Activated CD4-positive, alpha-beta memory T cell treated with anti-CD3 and anti-CD28 coated beads for 36 hours (primary cell): ENCODE measurements around the gene CENPF. TPM values are rescaled to one million over a fixed set of nuclear protein-coding genes. Genes with fewer than 3 reads are reported as not detected.

Experiments used
- CTCF ChIA-PET: fragments of 350-600 bp; sonication (Branson Sonifier 250); formaldehyde crosslinking; loops from one replicate; lab custom pipeline; 2021; ENCODE audit warnings: antibody characterized with exemption, inconsistent platforms; lab: Charles Lee
- POLR2A ChIA-PET: fragments of 350-600 bp; sonication (Branson Sonifier 250); formaldehyde crosslinking; loops from one replicate; lab custom pipeline; 2021; ENCODE audit warnings: antibody characterized with exemption; lab: Charles Lee
- DNase-seq: peaks from one replicate; pipeline ENCODE4 v3.0.0-alpha.2; 2020
- H3K27ac Mint-ChIP-seq: one replicate; pipeline ENCODE4 v1.8.0; 2021; ENCODE audit warnings: mixed read lengths
- H3K27me3 Mint-ChIP-seq: one replicate; pipeline ENCODE4 v1.8.0; 2021; ENCODE audit warnings: mixed read lengths
- H3K36me3 Mint-ChIP-seq: one replicate; pipeline ENCODE4 v1.8.0; 2021; ENCODE audit warnings: mixed read lengths
- H3K4me1 Mint-ChIP-seq: one replicate; pipeline ENCODE4 v1.8.0; 2021; ENCODE audit warnings: low read depth, mixed read lengths
- H3K4me3 Mint-ChIP-seq: one replicate; pipeline ENCODE4 v1.8.0; 2021; ENCODE audit warnings: mild to moderate bottlenecking, mixed read lengths
- H3K9me3 Mint-ChIP-seq: one replicate; pipeline ENCODE4 v1.8.0; 2021; ENCODE audit warnings: mixed read lengths
- intact Hi-C: fragments of 100-400 bp; cut with micrococcal nuclease; formaldehyde crosslinking; loops from one replicate; pipeline ENCODE4 v1.15.1; 2023
- total RNA-seq, 2 experiments: library from RNA; stranded (reverse); gene quantifications; one replicate each; pipeline ENCODE4 v1.2.3, GENCODE V29; 2021

CENPF gene
- total RNA-seq, 2 experiments from 2014 or later = 92.4 to 97.3 TPM

- ChIA-PET POLR2A (no interaction called here), CTCF (no interaction called here)
- peaks cover 62% of the 10 kb centered on the region for H3K36me3 Mint-ChIP-seq
Observed at GRCh38 chr1:214649607-214650006, 46.6 kb downstream of the CENPF start.

GRCh38 chr1:214650664-214651063 lies 47.7 kb downstream of the CENPF start:
- H3K27ac Mint-ChIP-seq = no peak overlapping the region
- ChIA-PET CTCF (interaction anchor here (0.7 kb wide), 1 partner anchor 12 kb away, joined by 3 read pairs; no protein-coding TSS in a partner anchor), POLR2A (no interaction called here)
- intact Hi-C loops = no loop called here
- H3K36me3 Mint-ChIP-seq = peaks cover 60% of the 10 kb centered on the region
- no peak overlapping the region for H3K4me3 Mint-ChIP-seq
- H3K4me1 Mint-ChIP-seq = peaks cover 3% of the 10 kb centered on the region
- peaks cover 3% of the 10 kb centered on the region for H3K9me3 Mint-ChIP-seq
- H3K27me3 Mint-ChIP-seq = no peaks in the 10 kb centered on the region
- DNase-seq = no peak

More at GRCh38 chr1:214649607-214650006, 46.6 kb downstream of the CENPF start:
- H3K27me3 Mint-ChIP-seq = no peaks in the 10 kb centered on the region
- no peak overlapping the region for H3K27ac Mint-ChIP-seq
- no peak overlapping the region for H3K4me3 Mint-ChIP-seq
- intact Hi-C loops = no loop called here
- H3K9me3 Mint-ChIP-seq = peaks cover 8% of the 10 kb centered on the region
- peaks cover 3% of the 10 kb centered on the region for H3K4me1 Mint-ChIP-seq
- DNase-seq = no peak

DNA sequence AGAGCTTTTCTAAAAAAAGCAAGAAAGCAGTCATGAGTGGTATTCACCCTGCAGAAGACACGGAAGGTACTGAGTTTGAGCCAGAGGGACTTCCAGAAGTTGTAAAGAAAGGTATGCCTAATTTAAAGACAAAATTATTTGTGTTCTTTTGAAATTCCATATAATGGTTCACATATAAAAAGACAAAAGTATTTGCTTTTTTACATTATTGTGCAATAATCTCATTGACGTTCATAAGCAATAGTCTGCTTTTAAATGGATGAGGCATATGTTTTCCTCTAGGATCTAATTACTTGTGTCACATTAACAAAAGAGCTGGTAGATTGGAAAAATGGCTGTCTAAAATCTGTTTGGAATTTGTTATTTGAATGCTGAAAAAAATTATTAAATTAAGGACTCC lies 54.3 kb downstream of the CENPF start:
- Mint-ChIP-seq H3K27me3 (no peaks in the 10 kb centered on the region), H3K4me3 (no peak overlapping the region), H3K4me1 (no peaks in the 10 kb centered on the region), H3K36me3 (peaks cover 65% of the 10 kb centered on the region), H3K9me3 (no peaks in the 10 kb centered on the region), H3K27ac (no peak overlapping the region)
- intact Hi-C loops = no loop called here
- ChIA-PET POLR2A (no interaction called here), CTCF (no interaction called here)
- no peak for DNase-seq

DNA sequence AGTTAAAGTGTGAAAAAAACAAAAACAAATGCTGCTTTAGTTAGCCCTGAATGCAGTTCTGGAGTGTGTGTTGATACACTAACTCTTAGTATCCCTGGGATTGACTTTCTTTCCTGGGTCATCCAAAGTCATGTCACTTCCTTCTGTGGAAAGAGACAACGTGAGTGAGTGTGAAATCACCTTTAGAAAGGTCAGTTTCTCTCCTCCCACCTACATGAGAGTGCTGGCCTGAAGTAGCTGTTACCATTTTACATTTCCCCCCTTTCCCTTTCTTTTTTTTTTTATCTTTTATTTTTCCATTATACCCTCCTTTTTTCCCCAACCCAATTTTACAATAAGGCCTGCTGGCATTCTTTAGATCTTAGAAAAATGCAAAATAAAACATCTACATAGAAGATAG lies 55.2 kb downstream of the CENPF start:
- CTCF ChIA-PET = no interaction called here
- Mint-ChIP-seq H3K9me3 (no peaks in the 10 kb centered on the region), H3K36me3 (peaks cover 57% of the 10 kb centered on the region)

DNA sequence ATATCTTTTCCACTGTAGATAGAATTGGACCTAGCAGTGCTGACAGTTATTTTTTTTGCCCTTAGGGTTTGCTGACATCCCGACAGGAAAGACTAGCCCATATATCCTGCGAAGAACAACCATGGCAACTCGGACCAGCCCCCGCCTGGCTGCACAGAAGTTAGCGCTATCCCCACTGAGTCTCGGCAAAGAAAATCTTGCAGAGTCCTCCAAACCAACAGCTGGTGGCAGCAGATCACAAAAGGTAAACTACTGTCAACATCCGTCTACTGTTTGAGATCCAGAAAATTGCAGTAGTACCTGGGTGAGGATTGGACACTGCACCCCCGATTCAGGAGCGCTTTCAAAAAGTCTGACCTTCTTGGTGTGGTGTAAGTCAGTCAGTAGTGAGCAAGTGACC lies 55.8 kb downstream of the CENPF start:
- Mint-ChIP-seq H3K27ac (no peak overlapping the region), H3K4me1 (no peaks in the 10 kb centered on the region), H3K36me3 (peaks cover 58% of the 10 kb centered on the region), H3K9me3 (no peaks in the 10 kb centered on the region), H3K27me3 (no peaks in the 10 kb centered on the region), H3K4me3 (no peak overlapping the region)
- DNase-seq = no peak
- CTCF ChIA-PET = no interaction called here
- POLR2A ChIA-PET = no interaction called here
- intact Hi-C loops = no loop called here

More for the DNA sequence above, 55.2 kb downstream of the CENPF start:
- intact Hi-C loops = no loop called here
- Mint-ChIP-seq H3K4me3 (no peak overlapping the region), H3K27ac (no peak overlapping the region), H3K4me1 (no peaks in the 10 kb centered on the region), H3K27me3 (no peaks in the 10 kb centered on the region)
- DNase-seq = no peak
- POLR2A ChIA-PET = no interaction called here

DNA sequence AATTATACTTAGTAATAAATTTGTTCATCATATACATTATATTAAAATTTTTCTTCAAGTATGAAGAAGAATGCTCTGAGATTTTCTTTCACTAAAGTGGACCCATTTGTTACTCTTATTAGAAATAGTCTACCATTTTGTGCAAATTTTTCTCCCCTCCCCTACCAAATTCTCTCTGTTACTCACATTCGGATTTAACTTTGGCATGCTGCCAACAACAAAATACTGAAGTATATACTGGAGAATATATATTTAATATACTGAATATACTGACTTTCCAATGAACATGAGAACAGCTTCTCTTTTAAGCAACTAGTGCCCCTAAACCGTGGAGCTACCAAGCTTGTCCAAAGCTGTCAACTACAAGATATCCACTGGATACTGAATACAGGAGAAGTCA lies 57.2 kb downstream of the CENPF start:
- DNase-seq = no peak
- Mint-ChIP-seq H3K36me3 (peaks cover 62% of the 10 kb centered on the region), H3K4me1 (no peaks in the 10 kb centered on the region), H3K27me3 (no peaks in the 10 kb centered on the region), H3K9me3 (no peaks in the 10 kb centered on the region), H3K27ac (no peak overlapping the region), H3K4me3 (no peak overlapping the region)
- ChIA-PET POLR2A (no interaction called here), CTCF (interaction anchor here (1.0 to 1.5 kb wide), 2 partner anchors 22 to 399 kb away, joined by 3 read pairs; no protein-coding TSS in a partner anchor)
- intact Hi-C loops = no loop called here

DNA sequence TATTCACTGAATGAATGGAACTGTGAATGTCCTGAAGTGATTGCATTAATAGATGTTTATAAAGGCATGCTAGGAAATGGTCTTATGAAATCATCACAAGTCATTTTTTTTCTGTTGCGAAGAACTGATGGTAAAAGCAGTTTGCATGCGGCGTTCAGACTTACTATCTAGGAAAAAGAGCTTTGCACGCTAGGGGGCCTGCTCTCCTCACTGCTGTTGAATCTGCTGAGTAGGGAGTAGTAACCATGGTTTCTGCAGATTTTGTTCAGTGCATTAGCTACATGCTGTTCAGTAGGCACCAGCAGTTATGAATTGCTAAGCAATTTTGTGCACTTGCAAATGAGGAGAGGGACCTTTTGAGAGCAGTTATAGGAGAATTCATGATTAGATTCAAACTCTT lies 57.9 kb downstream of the CENPF start:
- H3K27ac Mint-ChIP-seq = no peak overlapping the region
- no peaks in the 10 kb centered on the region for H3K9me3 Mint-ChIP-seq
- no peak overlapping the region for H3K4me3 Mint-ChIP-seq
- ChIA-PET CTCF (interaction anchor here (1.0 to 1.5 kb wide), 2 partner anchors 23 to 864 kb away, joined by 3 read pairs; no protein-coding TSS in a partner anchor), POLR2A (no interaction called here)
- intact Hi-C loops = no loop called here
- DNase-seq = peak; percentile 14
- H3K36me3 Mint-ChIP-seq = peaks cover 59% of the 10 kb centered on the region
- H3K4me1 Mint-ChIP-seq = no peaks in the 10 kb centered on the region
- H3K27me3 Mint-ChIP-seq = no peaks in the 10 kb centered on the region

DNA sequence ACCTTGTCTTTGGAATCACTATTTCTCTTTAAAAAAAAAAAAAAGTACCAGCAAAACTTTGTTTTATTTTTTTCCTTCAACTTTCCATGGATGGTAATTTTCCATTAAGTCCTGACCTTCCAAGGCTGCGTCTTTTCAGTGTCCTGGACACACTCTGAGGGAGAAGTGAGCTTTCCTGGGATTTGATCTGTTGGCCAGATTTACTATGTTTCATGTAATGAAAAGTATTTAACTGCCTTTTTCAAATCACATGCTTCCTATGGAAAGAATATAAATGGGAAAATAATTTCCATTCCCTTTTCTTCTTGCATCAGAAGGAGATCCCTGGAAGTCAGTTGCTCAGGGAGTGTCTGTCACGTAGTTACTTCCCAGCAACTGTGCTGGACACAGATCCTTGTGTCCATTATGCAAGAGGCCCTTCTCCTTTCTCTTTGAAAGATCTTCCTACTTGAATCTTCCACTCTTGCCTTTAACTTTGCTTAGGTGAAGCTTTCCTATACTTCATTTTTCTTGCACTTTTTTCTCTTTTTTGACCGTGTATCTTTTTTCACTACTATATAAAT lies 59.3 kb downstream of the CENPF start:
- intact Hi-C loops = no loop called here
- no peak for DNase-seq
- CTCF ChIA-PET = no interaction called here
- no peak overlapping the region for H3K27ac Mint-ChIP-seq
- no peaks in the 10 kb centered on the region for H3K4me1 Mint-ChIP-seq
- H3K4me3 Mint-ChIP-seq = no peak overlapping the region
- POLR2A ChIA-PET = no interaction called here
- H3K9me3 Mint-ChIP-seq = no peaks in the 10 kb centered on the region
- no peaks in the 10 kb centered on the region for H3K27me3 Mint-ChIP-seq
- H3K36me3 Mint-ChIP-seq = peaks cover 54% of the 10 kb centered on the region

GRCh38 chr1:214664651-214665433 lies 61.8 kb downstream of the CENPF start:
- no peak for DNase-seq
- Mint-ChIP-seq H3K4me3 (no peak overlapping the region), H3K36me3 (peaks cover 41% of the 10 kb centered on the region), H3K9me3 (no peaks in the 10 kb centered on the region), H3K27me3 (no peaks in the 10 kb centered on the region), H3K27ac (no peak overlapping the region), H3K4me1 (no peaks in the 10 kb centered on the region)
- intact Hi-C loops = no loop called here
- ChIA-PET POLR2A (no interaction called here), CTCF (no interaction called here)

GRCh38 chr1:214665606-214666110 lies 62.7 kb downstream of the CENPF start:
- intact Hi-C loops = no loop called here
- H3K4me3 Mint-ChIP-seq = no peak overlapping the region
- H3K4me1 Mint-ChIP-seq = no peaks in the 10 kb centered on the region
- H3K36me3 Mint-ChIP-seq = peaks cover 39% of the 10 kb centered on the region
- H3K9me3 Mint-ChIP-seq = no peaks in the 10 kb centered on the region
- H3K27ac Mint-ChIP-seq = no peak overlapping the region
- DNase-seq = no peak
- no peaks in the 10 kb centered on the region for H3K27me3 Mint-ChIP-seq
- ChIA-PET CTCF (interaction anchor here (1.2 kb wide), 1 partner anchor 27 kb away, joined by 5 read pairs; no protein-coding TSS in a partner anchor), POLR2A (interaction anchor here (0.5 kb wide), 1 partner anchor 1284 kb away, joined by 3 read pairs; no protein-coding TSS in a partner anchor)

- Mint-ChIP-seq H3K36me3 (peaks cover 37% of the 10 kb centered on the region), H3K27me3 (no peaks in the 10 kb centered on the region), H3K9me3 (no peaks in the 10 kb centered on the region), H3K4me1 (no peaks in the 10 kb centered on the region), H3K27ac (no peak overlapping the region), H3K4me3 (no peak overlapping the region)
- ChIA-PET POLR2A (no interaction called here), CTCF (interaction anchor here (0.6 to 1.2 kb wide), 3 partner anchors 10 to 39 kb away, joined by 3 to 5 read pairs (median 3); no protein-coding TSS in a partner anchor)
- intact Hi-C loops = no loop called here
- no peak for DNase-seq
Observed at GRCh38 chr1:214666674-214667073, 63.7 kb downstream of the CENPF start.

GRCh38 chr1:214670098-214670497 lies 67.1 kb downstream of the CENPF start:
- intact Hi-C loops = no loop called here
- Mint-ChIP-seq H3K27me3 (no peaks in the 10 kb centered on the region), H3K4me3 (no peak overlapping the region), H3K9me3 (no peaks in the 10 kb centered on the region), H3K36me3 (peaks cover 24% of the 10 kb centered on the region), H3K27ac (no peak overlapping the region), H3K4me1 (no peaks in the 10 kb centered on the region)
- ChIA-PET POLR2A (no interaction called here), CTCF (no interaction called here)
- no peak for DNase-seq
